ENCODE results near the gene SLBP.

The SLBP gene

DNA sequence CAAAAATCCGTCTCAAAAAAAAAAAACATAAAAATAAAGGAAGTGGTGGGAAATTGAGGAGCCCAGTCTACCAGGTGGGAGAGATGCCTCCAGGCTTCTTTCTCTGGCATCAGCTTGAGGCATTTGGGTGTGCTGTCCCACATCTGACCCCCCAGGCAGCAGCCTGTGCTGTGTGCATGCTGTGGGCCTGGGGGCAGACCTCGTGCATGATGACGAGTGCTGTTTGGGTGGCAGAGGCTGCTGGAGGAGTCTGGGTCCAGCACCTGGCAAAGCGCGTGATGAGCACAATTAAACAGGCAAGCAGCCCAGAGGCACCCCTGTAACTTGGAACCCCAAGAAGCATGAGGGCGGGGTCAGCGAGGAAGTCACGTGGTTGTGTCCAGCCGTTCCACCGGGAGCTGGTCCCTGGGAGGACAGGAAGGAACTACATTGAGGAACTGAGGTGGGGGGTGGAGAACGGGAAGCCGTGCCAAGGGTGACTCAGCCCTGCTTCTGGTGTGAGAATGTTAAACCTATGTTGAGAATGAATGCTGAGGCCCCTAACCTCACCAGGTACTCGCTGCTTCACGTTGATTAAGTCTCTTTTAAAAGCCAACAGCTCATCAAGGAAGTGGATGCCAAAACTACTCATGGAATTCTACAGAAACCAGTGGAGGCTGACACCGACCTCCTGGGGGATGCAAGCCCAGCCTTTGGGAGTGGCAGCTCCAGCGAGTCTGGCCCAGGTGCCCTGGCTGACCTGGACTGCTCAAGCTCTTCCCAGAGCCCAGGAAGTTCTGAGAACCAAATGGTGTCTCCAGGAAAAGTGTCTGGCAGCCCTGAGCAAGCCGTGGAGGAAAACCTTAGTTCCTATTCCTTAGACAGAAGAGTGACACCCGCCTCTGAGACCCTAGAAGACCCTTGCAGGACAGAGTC lies 15.3 kb upstream of the SLBP start:
- DNase-seq (ENCODE audit: low read depth, low spot score): no peak

DNA sequence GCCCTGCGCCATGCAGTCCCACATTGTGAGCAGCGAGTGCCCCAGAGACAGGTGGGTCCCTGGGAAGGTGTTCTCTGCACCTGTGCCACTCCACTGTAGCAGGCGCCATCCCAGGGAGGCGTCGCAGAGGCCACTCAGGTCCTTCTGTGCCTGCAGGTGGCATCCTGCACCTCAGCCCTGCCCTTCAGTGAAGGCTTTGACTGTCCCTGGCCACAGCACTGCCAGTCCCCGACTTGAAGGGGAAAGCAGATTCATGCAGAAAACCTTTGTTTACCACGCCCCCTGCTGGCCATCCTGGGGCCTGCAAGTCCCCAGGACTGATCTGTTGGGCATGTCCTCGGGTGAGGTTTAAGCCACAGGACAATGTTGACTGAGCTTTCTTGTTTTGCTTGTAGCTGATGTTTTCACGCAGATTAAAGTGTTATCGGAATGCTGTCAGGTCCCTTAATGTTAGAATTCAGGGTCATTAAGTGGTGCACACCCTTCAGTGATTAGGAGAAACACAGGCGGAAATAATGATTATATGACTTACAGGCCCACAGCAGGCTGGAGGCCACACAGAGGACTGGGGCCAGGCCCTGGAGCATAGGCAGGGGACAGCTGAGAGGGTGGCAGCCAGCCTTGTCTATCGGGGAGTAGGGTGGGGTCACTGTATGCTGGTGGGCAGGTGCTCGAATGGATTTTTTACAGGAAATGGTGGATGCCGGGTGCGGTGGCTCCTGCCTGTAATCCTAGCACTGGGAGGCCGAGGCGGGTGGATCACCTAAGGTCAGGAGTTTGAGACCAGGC lies 14.2 kb upstream of the SLBP start:
- peak; percentile 80 for DNase-seq (ENCODE audit: low read depth, low spot score)

GRCh38 chr4:1725521-1725920 lies 13.4 kb upstream of the SLBP start:
- DNase-seq (ENCODE audit: low read depth, low spot score): no peak

- no peak for DNase-seq (ENCODE audit: low read depth, low spot score)
These were observed 11.1 kb upstream of the SLBP start for GRCh38 chr4:1723131-1723801.

DNA sequence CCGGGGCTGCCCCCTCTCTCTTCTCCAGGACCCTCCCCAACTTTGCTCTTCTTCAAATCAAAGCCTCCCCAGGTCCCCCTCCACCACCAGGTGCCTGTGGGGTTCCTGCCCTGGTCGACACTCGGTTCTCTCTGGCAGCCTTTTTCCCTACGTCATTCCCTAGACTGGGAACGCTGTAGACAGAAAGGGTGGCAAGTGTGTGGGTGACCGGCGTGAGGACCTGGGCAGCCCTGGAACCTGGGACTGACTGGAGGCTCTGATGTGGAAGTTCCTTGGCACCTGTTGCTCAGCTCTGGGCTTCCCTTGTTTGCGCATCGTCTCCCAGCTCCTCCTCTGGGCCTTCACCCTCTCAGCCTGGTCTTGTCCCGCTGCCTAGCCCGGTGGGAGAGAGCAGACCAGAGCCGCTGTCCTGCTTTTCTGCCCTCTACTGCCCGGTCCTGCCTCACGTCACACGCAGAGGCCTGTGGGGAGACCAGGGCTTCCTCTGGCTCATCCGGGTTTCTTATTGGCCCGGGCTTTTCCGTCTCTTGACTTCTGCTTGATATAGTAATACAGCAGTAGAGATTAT lies 10.5 kb upstream of the SLBP start:
- no peak for DNase-seq (ENCODE audit: low read depth, low spot score)

GRCh38 chr4:1721666-1722550 lies 9.8 kb upstream of the SLBP start:
- DNase-seq (ENCODE audit: low read depth, low spot score): no peak

- peak; percentile 73 for DNase-seq (ENCODE audit: low read depth, low spot score)
These were observed 9.0 kb upstream of the SLBP start, which contains the start of the genes TACC3 and TMEM129 for GRCh38 chr4:1721003-1721665. TACC3 (plus strand) TSS chr4:1721521; CDS start chr4:1723422, 1,901 bp downstream. TMEM129 (minus strand) TSS chr4:1721323; CDS start chr4:1720837, 486 bp downstream.

DNA sequence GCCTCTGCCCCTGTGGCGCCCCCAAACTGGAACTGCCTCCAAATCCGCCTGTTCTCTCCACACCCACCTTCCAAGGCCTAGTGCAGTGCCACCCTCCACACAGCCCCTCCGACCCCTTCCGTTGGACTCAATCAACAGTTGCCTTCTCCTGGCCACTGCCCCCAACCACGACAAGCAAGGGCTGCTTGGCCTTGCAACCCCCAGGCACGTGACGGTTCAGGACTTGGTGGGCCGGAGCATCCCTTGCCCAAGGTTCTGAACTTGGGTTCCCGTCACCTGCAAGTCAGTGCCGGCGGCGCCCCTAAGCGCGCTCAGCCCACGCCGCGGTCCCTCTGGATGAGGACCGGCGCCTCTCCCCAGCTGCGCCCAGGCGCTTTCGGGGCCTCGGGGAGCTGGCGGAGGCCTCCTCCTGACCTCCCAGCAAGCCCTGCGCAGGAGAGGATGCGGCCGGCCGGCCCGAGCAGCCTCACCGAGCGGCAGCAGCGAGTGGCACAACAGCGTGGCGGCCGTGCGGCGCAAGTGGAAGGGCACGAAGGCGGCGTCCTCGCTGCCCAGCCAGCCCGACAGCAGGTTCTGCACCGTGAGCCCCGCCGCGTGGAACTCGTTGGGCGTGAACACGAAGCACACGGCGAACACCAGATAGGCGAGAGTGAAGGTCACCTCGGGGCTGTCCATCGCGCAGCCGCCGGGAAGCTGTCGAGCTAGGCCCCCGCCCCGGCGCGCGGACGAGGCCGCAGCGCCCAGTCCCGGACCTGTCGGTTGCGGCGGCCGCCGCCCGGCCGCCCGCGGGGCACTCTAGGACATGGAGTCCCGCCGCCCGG lies 8.3 kb upstream of the SLBP start:
- no peak for DNase-seq (ENCODE audit: low read depth, low spot score)

DNA sequence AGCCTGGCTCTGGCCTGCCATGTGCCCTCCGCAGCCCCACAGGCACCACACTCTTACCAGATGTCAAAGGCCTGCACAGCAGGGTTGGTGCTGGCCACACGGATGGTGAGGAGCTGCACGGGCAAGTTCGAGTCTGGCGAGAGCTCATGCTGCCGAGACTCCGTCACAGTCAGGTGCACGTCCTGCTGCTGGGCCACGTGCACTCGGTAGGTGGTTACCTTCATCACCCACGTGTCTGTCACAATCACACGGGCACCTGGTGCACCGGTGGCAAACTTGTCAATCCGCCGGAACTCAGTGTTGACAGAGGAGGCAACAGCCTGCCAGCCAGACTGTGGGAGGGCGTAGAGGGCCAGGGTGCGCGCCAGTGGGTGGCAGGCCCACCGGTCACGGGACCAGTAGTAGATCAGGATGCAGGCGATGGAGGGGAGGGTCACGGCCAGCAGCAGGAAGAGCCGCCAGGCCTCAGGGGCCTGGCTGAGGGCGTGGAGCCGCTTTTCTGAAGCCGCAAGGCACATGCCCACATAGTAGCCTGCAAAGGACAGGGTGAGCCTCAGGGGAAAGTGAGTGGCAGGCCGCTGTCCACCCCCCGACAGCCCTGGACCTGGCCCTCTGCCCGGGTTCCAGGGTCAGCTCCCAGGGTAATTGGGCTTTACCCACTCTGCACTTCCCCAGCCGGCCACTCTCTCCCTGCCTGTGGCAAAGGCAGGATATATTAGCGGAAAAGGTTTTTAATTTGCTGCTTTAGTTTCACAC lies 6.2 kb upstream of the SLBP start:
- no peak for DNase-seq (ENCODE audit: low read depth, low spot score)

DNA sequence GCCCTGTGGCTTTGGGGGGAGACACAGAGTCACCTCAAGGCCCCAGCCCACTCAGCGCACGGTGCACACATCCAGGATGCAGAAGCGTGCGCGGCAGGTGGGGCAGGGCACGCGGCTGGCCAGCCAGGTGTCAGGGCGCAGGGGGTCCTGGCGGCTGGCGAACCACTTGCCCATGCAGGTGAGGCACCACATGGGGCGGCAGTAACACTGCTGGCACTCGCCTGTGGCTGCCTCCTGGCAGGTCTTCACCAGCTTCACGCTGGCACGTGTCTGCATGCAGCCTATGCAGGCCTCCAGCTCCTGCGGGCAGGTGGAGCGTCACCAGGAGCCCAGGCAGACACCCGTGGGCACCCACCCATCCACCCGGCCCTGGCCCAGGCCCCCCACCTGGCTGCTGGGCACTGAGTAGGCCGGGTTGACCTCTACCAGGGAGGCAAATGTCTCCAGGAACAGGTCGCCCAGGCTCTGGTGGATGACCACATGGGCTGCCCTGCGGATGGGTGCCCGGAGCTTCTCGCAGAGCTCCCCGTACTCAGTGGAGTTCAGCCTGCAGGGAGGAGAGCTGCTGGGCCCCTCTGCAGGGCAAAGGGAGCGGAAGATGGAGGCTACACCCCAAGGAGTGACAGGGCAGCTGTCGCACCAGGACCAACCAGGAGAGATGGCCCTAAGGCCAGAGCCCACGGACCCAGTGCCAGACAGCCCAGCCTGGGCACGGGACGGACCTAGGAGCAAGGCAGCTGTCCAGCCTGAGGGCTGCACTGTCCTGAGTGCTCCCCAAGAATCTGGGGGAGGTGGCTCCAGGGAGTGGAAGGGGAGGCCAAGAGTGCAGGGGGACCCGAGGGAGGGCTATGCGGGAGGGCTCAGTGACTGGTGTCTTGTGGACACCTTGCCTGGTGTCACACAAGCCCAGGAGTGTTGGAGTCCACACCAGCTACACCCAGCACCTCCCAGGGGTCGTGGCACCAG lies 5.3 kb upstream of the SLBP start:
- no peak for DNase-seq (ENCODE audit: low read depth, low spot score)

GRCh38 chr4:1716065-1716945 lies 4.2 kb upstream of the SLBP start:
- no peak for DNase-seq (ENCODE audit: low read depth, low spot score)

GRCh38 chr4:1715002-1715758 lies 3.1 kb upstream of the SLBP start:
- DNase-seq (ENCODE audit: low read depth, low spot score): no peak

DNA sequence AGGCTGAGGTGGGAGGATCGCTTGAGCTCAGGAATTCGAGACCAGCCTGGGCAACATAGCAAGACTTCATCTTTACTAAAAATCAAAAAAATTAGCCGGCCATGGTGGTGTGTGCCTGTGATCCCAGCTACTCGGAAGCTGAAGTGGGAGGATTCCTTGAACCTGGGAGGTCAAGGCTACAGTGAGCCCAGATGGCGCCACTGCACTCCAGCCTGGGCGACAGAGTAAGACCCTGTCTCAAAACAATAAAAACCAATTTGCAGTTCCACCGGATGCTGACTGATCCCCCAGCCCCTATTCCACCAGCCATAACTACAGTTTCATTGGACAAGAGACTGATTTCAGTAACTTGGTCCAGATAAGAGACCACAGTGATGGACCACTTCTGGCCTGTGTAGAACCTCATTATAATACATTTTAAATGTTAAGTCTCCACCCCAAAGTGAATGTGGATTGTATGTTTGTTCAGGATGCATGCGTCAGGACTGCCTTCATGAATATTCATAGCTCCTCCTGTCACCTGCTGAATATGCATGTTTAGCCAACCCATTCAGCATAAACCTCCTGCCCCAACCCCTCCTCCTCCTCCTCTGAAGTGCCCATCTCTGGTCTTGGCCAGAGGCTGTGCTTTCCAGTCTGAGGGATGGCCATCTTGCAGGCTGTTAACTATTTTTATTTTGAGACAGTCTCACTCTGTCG lies 2.3 kb upstream of the SLBP start:
- DNase-seq (ENCODE audit: low read depth, low spot score): no peak

- no peak for DNase-seq (ENCODE audit: low read depth, low spot score)
These were observed 1.1 kb upstream of the SLBP start for GRCh38 chr4:1713003-1713851.
